ENCODE measurements around the gene MCC. TPM values are rescaled to one million over a fixed set of nuclear protein-coding genes. Genes with fewer than 3 reads are reported as not detected.

The MCC gene
- total and polyA plus RNA-seq, 2 donors (not counting 1 experiment from before 2014, with no cell fraction given), result 3.2 to 41.3 TPM

DNA sequence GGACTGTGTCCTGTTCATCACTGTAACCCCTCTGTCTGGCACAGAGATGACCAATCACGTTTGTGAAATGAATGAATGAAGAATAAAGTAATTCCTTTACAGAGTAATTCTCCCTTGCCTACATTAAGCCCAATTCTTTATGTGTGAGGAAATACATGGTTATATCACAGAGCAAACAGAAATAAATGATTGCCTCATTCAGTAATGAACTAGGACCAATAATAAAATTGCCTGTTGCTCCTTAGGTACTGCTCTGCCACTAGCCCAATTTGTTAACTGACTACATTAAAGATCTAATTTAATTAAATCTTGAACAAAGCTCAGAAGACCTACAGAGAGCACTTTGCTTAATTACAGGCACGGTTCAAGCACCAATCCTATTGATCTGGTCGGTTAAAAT, 389.9 kb downstream of the MCC start:
- H3K79me2 ChIP-seq (ENCODE audit: control insufficient read depth, insufficient read depth, low read length), result no peaks in the 10 kb centered on the region
- no peak overlapping the region for H3K9ac ChIP-seq (ENCODE audit: insufficient read depth, low read length)
- H3K4me3 ChIP-seq (replicated peaks in 1 of 4; ENCODE audit: control extremely low read depth in 1 of 4, insufficient read depth in 1 of 4, low read depth in 3 of 4, low read length in 4 of 4), result no peak overlapping the region
- no peak for TF ChIP-seq EZH2 (IDR thresholded peaks at IDR 0.05; ENCODE audit: low read length, missing control alignments)
- TF ChIP-seq, protein P1, sequence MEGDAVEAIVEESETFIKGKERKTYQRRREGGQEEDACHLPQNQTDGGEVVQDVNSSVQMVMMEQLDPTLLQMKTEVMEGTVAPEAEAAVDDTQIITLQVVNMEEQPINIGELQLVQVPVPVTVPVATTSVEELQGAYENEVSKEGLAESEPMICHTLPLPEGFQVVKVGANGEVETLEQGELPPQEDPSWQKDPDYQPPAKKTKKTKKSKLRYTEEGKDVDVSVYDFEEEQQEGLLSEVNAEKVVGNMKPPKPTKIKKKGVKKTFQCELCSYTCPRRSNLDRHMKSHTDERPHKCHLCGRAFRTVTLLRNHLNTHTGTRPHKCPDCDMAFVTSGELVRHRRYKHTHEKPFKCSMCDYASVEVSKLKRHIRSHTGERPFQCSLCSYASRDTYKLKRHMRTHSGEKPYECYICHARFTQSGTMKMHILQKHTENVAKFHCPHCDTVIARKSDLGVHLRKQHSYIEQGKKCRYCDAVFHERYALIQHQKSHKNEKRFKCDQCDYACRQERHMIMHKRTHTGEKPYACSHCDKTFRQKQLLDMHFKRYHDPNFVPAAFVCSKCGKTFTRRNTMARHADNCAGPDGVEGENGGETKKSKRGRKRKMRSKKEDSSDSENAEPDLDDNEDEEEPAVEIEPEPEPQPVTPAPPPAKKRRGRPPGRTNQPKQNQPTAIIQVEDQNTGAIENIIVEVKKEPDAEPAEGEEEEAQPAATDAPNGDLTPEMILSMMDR (conservative IDR thresholded peaks at IDR 0.05 in 1 of 2, IDR thresholded peaks at IDR 0.05 in 1 of 2; ENCODE audit: low read depth in 1 of 2, low read length in 2 of 2), result no peak
- no peaks in the 10 kb centered on the region for H3K27me3 ChIP-seq (ENCODE audit: control insufficient read depth, insufficient read depth, low read length)
- H3K4me1 ChIP-seq (ENCODE audit: control insufficient read depth, extremely low read depth, insufficient read depth, low read length), result no peaks in the 10 kb centered on the region
- H4K20me1 ChIP-seq (ENCODE audit: control insufficient read depth, extremely low read depth, insufficient read depth, low read length), result no peaks in the 10 kb centered on the region
- no peak for DNase-seq (ENCODE audit: low read depth in 2 of 2)
- no peaks in the 10 kb centered on the region for H3K36me3 ChIP-seq (ENCODE audit: control insufficient read depth, insufficient read depth, low read length)
- H2AFZ ChIP-seq (ENCODE audit: low read length), result no peak overlapping the region
- H3K4me2 ChIP-seq (ENCODE audit: extremely low read depth, insufficient read depth, low read length), result no peak overlapping the region
- H3K27ac ChIP-seq (ENCODE audit: insufficient read depth, low read length), result no peak overlapping the region
- H3K9me3 ChIP-seq (ENCODE audit: control insufficient read depth, insufficient read depth, low read depth, low read length), result no peaks in the 10 kb centered on the region

DNA sequence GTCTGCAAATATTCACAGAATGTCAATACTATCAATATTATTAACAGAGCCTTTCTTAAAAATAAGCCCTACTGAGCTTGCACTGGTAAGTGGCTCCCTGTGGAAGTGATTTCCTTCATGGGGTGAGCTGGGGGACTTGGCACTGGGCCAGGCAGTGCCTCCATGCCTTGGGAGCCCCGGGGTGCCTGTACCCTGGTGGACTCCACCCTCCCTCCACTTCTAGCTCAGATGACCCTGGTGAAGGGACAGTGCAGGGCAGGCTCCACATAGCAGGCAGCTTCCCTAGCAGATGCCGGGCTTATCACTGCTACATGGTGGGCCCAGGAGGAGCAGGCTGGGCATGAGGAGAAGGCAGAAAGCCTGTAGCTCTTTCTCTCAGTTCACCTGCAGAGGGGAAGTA, 392.4 kb downstream of the MCC start:
- H3K9ac ChIP-seq (ENCODE audit: insufficient read depth, low read length), result no peak overlapping the region
- H3K79me2 ChIP-seq (ENCODE audit: control insufficient read depth, insufficient read depth, low read length), result no peaks in the 10 kb centered on the region
- no peak overlapping the region for H3K27ac ChIP-seq (ENCODE audit: insufficient read depth, low read length)
- H3K4me3 ChIP-seq (replicated peaks in 1 of 4; ENCODE audit: control extremely low read depth in 1 of 4, insufficient read depth in 1 of 4, low read depth in 3 of 4, low read length in 4 of 4), result no peak overlapping the region
- H4K20me1 ChIP-seq (ENCODE audit: control insufficient read depth, extremely low read depth, insufficient read depth, low read length), result no peaks in the 10 kb centered on the region
- H2AFZ ChIP-seq (ENCODE audit: low read length), result no peak overlapping the region
- no peaks in the 10 kb centered on the region for H3K4me1 ChIP-seq (ENCODE audit: control insufficient read depth, extremely low read depth, insufficient read depth, low read length)
- H3K36me3 ChIP-seq (ENCODE audit: control insufficient read depth, insufficient read depth, low read length), result no peaks in the 10 kb centered on the region
- no peak overlapping the region for H3K4me2 ChIP-seq (ENCODE audit: extremely low read depth, insufficient read depth, low read length)
- TF ChIP-seq, protein P1 (conservative IDR thresholded peaks at IDR 0.05 in 1 of 2, IDR thresholded peaks at IDR 0.05 in 1 of 2; ENCODE audit: low read depth in 1 of 2, low read length in 2 of 2), result no peak
- no peak for TF ChIP-seq EZH2 (IDR thresholded peaks at IDR 0.05; ENCODE audit: low read length, missing control alignments)
- no peaks in the 10 kb centered on the region for H3K9me3 ChIP-seq (ENCODE audit: control insufficient read depth, insufficient read depth, low read depth, low read length)
- no peak for DNase-seq (ENCODE audit: low read depth in 2 of 2)
- no peaks in the 10 kb centered on the region for H3K27me3 ChIP-seq (ENCODE audit: control insufficient read depth, insufficient read depth, low read length)

DNA sequence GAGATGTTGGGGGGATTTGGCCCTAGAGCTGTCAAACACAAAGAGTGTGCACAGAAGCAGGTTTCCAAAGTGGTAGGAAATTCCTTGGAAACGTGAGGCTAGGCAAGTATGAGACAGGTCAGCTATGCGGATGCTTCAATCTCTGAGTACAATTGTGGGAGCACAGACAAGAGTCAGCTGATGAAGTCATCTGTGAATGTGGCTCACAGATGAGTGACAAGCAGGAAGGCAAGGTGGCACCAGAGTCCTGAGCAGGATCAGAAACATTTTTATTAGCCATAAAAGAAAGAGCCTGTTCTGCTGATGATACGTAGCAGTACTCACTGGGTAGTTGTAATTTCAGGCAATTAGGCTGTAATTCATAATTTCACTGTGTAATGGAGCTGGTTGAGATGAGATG, 394.7 kb downstream of the MCC start:
- Histone ChIP-seq H4K20me1 (ENCODE audit: control insufficient read depth, extremely low read depth, insufficient read depth, low read length) (no peaks in the 10 kb centered on the region), H3K9ac (ENCODE audit: insufficient read depth, low read length) (no peak overlapping the region), H2AFZ (ENCODE audit: low read length) (no peak overlapping the region), H3K36me3 (ENCODE audit: control insufficient read depth, insufficient read depth, low read length) (no peaks in the 10 kb centered on the region), H3K79me2 (ENCODE audit: control insufficient read depth, insufficient read depth, low read length) (no peaks in the 10 kb centered on the region), H3K27ac (ENCODE audit: insufficient read depth, low read length) (no peak overlapping the region), H3K27me3 (ENCODE audit: control insufficient read depth, insufficient read depth, low read length) (no peaks in the 10 kb centered on the region), H3K4me3 (replicated peaks in 1 of 4; ENCODE audit: control extremely low read depth in 1 of 4, insufficient read depth in 1 of 4, low read depth in 3 of 4, low read length in 4 of 4) (no peak overlapping the region), H3K4me2 (ENCODE audit: extremely low read depth, insufficient read depth, low read length) (no peak overlapping the region), H3K9me3 (ENCODE audit: control insufficient read depth, insufficient read depth, low read depth, low read length) (no peaks in the 10 kb centered on the region), H3K4me1 (ENCODE audit: control insufficient read depth, extremely low read depth, insufficient read depth, low read length) (peaks cover 2% of the 10 kb centered on the region)
- TF ChIP-seq EZH2 (IDR thresholded peaks at IDR 0.05; ENCODE audit: low read length, missing control alignments), result no peak
- TF ChIP-seq, protein P1 (conservative IDR thresholded peaks at IDR 0.05 in 1 of 2, IDR thresholded peaks at IDR 0.05 in 1 of 2; ENCODE audit: low read depth in 1 of 2, low read length in 2 of 2), result no peak
- no peak for DNase-seq (ENCODE audit: low read depth in 2 of 2)
